Neural cell (in vitro differentiated cells): Measurements from ENCODE around the gene TBC1D30.

Experiments
- EP300 ChIP-seq: fragments of 450-650 bp; conservative IDR thresholded peaks from 2 replicates; pipeline ENCODE4 v1.6.1; 2014; ENCODE audit warnings: antibody characterized with exemption, mild to moderate bottlenecking, moderate library complexity; ENCODE audit not compliant: poor library complexity, severe bottlenecking
- EZH2 ChIP-seq: fragments of 200-600, 300-800 bp; shearing (Covaris generic), sonication (generic); IDR thresholded peaks from 2 replicates; pipeline ENCODE4 v1.6.1; 2014; ENCODE audit warnings: antibody characterized with exemption, low read length, borderline replicate concordance, mild to moderate bottlenecking; ENCODE audit not compliant: insufficient read depth, poor library complexity, severe bottlenecking
- POLR2AphosphoS5 ChIP-seq: IDR thresholded peaks from 2 replicates; pipeline ENCODE4 v1.6.1; 2012
- TAF1 ChIP-seq: IDR thresholded peaks from 2 replicates; pipeline ENCODE4 v1.6.1; 2012; ENCODE audit warnings: low read depth
- TF ChIP-seq, protein P1 (sequence below): fragments of 450-650 bp; IDR thresholded peaks from 2 replicates; pipeline ENCODE4 v1.5.1; 2014; ENCODE audit warnings: antibody characterized with exemption, mild to moderate bottlenecking, moderate library complexity; ENCODE audit not compliant: poor library complexity, severe bottlenecking

- TF ChIP-seq, protein P1, sequence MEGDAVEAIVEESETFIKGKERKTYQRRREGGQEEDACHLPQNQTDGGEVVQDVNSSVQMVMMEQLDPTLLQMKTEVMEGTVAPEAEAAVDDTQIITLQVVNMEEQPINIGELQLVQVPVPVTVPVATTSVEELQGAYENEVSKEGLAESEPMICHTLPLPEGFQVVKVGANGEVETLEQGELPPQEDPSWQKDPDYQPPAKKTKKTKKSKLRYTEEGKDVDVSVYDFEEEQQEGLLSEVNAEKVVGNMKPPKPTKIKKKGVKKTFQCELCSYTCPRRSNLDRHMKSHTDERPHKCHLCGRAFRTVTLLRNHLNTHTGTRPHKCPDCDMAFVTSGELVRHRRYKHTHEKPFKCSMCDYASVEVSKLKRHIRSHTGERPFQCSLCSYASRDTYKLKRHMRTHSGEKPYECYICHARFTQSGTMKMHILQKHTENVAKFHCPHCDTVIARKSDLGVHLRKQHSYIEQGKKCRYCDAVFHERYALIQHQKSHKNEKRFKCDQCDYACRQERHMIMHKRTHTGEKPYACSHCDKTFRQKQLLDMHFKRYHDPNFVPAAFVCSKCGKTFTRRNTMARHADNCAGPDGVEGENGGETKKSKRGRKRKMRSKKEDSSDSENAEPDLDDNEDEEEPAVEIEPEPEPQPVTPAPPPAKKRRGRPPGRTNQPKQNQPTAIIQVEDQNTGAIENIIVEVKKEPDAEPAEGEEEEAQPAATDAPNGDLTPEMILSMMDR = no peak
- TF ChIP-seq TAF1 (no peak), EP300 (no peak), POLR2AphosphoS5 (no peak), EZH2 (no peak)
Measured at GRCh38 chr12:64894827-64895475, 70.5 kb downstream of the TBC1D30 start.
